GM13977 (cell line): Measurements from ENCODE around the gene IRS2.

ENCODE experiments used
- DNase-seq: peaks from one replicate; pipeline ENCODE4 v3.0.0; 2012; ENCODE audit warnings: low spot score
- CTCF ChIP-seq: IDR thresholded peaks from 2 replicates; pipeline ENCODE4 v1.5.1; 2012; ENCODE audit warnings: mild to moderate bottlenecking, control low read depth; ENCODE audit not compliant: insufficient read depth; ENCODE audit errors: extremely low read depth, missing control alignments
- in situ Hi-C: fragments of 300-500 bp; cut with MboI; formaldehyde crosslinking; loops from one replicate; pipeline ENCODE4 v1.12.0; 2022; ENCODE audit warnings: low sequenced_read_pairs, low pct_unique_long_range_greater_than_20kb, mixed read lengths, inconsistent platforms; ENCODE audit not compliant: unreplicated experiment

The IRS2 gene

DNA sequence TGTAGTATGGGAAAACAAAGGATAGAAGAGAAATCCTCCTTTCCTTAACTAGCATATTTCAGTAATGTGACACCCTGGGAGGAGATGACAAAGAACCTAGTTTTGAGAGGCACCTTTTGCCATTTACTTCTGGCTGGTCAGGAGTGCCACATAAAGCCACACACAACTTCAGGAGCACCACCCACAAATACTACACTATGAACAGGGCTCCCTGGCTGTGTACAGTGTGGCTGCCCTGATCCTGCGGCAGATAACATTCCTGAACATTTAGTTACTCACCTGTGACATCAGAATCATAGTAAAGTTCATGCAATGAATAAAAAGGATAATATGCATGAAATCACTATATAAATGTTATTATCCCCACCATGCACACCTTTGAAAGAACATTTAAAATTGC lies 17.4 kb upstream of the IRS2 start:
- in situ Hi-C loops: no loop called here
- TF ChIP-seq CTCF: no peak
- no peak for DNase-seq

GRCh38 chr13:109802936-109803335 lies 16.6 kb upstream of the IRS2 start:
- no peak for TF ChIP-seq CTCF
- no peak for DNase-seq
- in situ Hi-C loops: no loop called here

DNA sequence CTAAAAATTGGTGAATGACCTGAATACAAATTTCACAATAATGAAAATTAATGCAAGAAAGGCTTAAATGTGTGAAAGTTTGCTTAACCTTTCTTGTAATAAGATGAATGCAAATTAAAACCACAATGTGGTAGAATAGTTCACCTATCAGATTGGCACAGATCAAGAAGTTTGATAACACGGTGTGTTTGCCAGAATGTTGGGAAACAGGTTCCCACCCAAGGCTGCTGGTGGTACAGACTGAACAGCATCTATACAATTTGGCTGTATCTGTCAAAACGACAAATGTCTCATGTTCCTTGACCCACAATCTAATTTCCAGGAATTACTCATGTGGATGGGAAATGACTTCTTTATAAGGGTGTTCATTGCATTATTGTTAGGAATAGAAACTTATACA lies 8.6 kb upstream of the IRS2 start:
- no peak for DNase-seq
- in situ Hi-C loops: no loop called here
- no peak for TF ChIP-seq CTCF

- TF ChIP-seq CTCF: no peak
- no peak for DNase-seq
- in situ Hi-C loops: no loop called here
Measured at GRCh38 chr13:109794095-109794494, 7.7 kb upstream of the IRS2 start.

DNA sequence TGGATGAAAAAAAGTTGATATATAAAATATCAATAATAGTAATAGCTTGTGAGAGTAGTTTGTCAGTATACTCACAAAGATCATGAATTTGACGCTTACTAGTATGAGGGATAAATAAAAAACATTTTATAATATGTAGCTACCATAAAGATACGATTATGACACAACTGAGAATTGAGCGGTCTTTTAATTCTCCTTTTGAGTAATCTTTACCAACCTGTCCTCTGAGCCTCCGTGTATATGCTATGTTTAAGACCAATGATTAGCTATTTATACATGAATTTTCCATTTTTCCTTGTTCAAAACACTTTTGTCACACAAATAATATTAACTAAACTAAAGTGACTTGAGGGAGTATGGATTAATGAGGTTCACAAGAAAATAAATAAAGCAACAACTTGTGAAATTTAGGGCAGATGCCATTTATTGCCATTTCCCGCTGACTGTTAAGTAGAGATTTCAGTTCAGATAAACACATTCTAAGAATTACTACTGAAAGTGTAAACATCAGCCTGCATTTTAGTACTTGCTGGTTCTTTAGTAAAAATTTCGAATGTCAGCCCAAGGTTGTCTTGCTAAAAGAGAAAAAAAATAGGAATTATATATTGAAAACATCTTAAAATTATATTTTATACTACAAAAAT lies 6.2 kb upstream of the IRS2 start:
- in situ Hi-C loops: no loop called here
- no peak for TF ChIP-seq CTCF
- DNase-seq: no peak

GRCh38 chr13:109790942-109791605 lies 4.7 kb upstream of the IRS2 start:
- TF ChIP-seq CTCF: peak; percentile 28
- no peak for DNase-seq
- in situ Hi-C loops: no loop called here

GRCh38 chr13:109790086-109790485 lies 3.7 kb upstream of the IRS2 start:
- no peak for DNase-seq
- in situ Hi-C loops: no loop called here
- TF ChIP-seq CTCF: no peak
